ENCODE measurements around the gene MAPK1.

DNA sequence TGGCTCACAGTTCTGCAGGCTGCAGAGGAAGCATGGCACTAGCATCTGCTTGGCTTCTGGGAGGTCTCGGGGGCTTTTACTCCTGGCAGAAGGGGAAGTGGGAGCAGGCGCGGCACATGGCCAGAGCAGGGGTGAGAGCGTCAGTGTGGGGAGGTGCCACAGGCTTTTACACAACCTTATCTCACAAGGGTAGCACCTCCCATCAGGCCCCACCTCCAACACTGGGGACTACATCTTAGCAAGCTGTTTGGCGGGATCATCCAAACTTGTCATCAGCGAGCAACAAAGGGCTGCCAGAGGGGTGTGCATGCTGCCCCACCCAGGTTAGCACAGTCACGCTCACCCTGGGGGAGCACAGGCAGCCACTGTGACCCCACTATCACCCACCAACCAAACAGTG lies 112.9 kb downstream of the MAPK1 start:
- TF ChIP-seq, protein P1, sequence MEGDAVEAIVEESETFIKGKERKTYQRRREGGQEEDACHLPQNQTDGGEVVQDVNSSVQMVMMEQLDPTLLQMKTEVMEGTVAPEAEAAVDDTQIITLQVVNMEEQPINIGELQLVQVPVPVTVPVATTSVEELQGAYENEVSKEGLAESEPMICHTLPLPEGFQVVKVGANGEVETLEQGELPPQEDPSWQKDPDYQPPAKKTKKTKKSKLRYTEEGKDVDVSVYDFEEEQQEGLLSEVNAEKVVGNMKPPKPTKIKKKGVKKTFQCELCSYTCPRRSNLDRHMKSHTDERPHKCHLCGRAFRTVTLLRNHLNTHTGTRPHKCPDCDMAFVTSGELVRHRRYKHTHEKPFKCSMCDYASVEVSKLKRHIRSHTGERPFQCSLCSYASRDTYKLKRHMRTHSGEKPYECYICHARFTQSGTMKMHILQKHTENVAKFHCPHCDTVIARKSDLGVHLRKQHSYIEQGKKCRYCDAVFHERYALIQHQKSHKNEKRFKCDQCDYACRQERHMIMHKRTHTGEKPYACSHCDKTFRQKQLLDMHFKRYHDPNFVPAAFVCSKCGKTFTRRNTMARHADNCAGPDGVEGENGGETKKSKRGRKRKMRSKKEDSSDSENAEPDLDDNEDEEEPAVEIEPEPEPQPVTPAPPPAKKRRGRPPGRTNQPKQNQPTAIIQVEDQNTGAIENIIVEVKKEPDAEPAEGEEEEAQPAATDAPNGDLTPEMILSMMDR (conservative IDR thresholded peaks at IDR 0.05; ENCODE audit: low read depth, low read length): no peak
- TF ChIP-seq EZH2 (IDR thresholded peaks at IDR 0.05; ENCODE audit: borderline replicate concordance, low read depth, low read length, poor library complexity, severe bottlenecking): no peak
